ENCODE results near the gene UNC79.

UNC79 gene

DNA sequence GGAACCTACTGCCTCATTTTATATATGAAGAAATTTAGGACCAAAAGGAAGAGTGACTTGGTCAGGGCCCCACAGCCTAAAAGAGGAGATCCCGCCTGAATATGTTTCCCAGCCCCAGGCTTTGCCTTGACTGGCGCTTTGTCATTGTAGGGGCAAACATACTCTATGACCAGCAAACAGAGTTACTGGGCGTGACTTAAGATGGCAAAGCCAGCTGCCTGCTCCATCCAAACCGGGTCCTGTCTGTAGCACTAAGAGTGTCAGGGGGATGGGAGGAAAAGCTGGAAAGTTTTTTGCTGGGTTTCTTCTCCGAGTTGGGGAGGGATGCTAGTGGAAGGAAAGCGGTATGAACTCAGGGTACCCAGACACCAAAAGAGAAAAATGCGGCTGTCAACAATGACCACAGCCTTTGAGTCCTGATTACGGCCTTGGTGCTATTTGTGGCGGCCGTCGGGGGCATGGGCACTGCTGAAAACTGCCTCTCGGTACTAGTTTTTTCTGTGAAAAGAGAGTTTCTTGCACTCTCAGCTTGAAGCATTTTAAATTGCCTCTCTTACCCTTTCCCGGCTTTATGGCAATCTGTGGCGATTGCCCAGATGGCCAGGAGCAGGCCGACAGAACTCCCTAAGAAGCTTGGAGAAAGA is 274.9 kb downstream of the UNC79 start:
- peaks cover 3% of the 10 kb centered on the region for H3K27me3 ChIP-seq (ENCODE audit: insufficient read depth, poor library complexity, severe bottlenecking)
- DNase-seq (ENCODE audit: low read depth in 1 of 2, low spot score in 1 of 2) = no peak
- no peak overlapping the region for H3K4me3 ChIP-seq (replicated peaks; ENCODE audit: insufficient read depth, low read length)
- H3K27ac ChIP-seq (replicated peaks) = no peak overlapping the region
- TF ChIP-seq POLR2AphosphoS5 (IDR thresholded peaks at IDR 0.05; ENCODE audit: low read depth) (no peak), GABPA (IDR thresholded peaks at IDR 0.05; ENCODE audit: low read depth) (no peak), SPI1 (IDR thresholded peaks at IDR 0.05; ENCODE audit: borderline replicate concordance, low read depth) (no peak)
- TF ChIP-seq, protein P1, sequence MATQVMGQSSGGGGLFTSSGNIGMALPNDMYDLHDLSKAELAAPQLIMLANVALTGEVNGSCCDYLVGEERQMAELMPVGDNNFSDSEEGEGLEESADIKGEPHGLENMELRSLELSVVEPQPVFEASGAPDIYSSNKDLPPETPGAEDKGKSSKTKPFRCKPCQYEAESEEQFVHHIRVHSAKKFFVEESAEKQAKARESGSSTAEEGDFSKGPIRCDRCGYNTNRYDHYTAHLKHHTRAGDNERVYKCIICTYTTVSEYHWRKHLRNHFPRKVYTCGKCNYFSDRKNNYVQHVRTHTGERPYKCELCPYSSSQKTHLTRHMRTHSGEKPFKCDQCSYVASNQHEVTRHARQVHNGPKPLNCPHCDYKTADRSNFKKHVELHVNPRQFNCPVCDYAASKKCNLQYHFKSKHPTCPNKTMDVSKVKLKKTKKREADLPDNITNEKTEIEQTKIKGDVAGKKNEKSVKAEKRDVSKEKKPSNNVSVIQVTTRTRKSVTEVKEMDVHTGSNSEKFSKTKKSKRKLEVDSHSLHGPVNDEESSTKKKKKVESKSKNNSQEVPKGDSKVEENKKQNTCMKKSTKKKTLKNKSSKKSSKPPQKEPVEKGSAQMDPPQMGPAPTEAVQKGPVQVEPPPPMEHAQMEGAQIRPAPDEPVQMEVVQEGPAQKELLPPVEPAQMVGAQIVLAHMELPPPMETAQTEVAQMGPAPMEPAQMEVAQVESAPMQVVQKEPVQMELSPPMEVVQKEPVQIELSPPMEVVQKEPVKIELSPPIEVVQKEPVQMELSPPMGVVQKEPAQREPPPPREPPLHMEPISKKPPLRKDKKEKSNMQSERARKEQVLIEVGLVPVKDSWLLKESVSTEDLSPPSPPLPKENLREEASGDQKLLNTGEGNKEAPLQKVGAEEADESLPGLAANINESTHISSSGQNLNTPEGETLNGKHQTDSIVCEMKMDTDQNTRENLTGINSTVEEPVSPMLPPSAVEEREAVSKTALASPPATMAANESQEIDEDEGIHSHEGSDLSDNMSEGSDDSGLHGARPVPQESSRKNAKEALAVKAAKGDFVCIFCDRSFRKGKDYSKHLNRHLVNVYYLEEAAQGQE (IDR thresholded peaks at IDR 0.05; ENCODE audit: insufficient replicate concordance, low read depth) = no peak
- TF ChIP-seq, protein P2, sequence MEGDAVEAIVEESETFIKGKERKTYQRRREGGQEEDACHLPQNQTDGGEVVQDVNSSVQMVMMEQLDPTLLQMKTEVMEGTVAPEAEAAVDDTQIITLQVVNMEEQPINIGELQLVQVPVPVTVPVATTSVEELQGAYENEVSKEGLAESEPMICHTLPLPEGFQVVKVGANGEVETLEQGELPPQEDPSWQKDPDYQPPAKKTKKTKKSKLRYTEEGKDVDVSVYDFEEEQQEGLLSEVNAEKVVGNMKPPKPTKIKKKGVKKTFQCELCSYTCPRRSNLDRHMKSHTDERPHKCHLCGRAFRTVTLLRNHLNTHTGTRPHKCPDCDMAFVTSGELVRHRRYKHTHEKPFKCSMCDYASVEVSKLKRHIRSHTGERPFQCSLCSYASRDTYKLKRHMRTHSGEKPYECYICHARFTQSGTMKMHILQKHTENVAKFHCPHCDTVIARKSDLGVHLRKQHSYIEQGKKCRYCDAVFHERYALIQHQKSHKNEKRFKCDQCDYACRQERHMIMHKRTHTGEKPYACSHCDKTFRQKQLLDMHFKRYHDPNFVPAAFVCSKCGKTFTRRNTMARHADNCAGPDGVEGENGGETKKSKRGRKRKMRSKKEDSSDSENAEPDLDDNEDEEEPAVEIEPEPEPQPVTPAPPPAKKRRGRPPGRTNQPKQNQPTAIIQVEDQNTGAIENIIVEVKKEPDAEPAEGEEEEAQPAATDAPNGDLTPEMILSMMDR (IDR thresholded peaks at IDR 0.05; ENCODE audit: insufficient read depth, low read length) = no peak

DNA sequence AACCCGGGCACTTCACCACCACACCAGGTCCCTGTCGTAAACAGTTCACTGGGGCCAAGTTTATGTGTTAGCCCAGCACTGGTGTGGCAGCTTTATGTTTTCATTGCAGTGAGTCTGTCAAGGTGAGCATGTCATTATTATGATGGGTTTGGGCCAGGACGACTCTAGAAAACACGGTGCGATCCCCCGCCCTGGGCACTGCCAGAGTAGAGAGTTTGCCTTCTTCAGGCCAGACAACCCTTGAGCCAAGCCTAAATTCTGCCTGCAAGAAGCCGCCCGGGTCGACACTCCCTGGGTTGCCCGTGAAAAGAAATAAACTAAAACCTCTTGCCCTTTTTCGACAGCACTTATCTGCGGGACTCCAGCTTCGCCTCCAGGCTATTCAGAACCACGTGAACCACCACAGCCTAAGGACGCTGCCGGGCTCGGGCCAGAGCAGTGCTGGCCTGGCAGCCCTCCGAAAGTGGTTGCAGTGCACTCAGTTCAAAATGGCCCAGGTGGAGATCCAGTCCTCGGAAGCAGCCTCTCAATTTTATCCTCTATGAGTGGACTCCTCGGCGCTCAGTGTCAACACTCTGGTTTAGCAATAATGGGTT is 275.7 kb downstream of the UNC79 start:
- Histone ChIP-seq H3K27me3 (ENCODE audit: insufficient read depth, poor library complexity, severe bottlenecking) (peaks cover 3% of the 10 kb centered on the region), H3K27ac (replicated peaks) (no peak overlapping the region), H3K4me3 (replicated peaks; ENCODE audit: insufficient read depth, low read length) (no peak overlapping the region)
- no peak for TF ChIP-seq SPI1 (IDR thresholded peaks at IDR 0.05; ENCODE audit: borderline replicate concordance, low read depth)
- TF ChIP-seq, protein P1 (IDR thresholded peaks at IDR 0.05; ENCODE audit: insufficient replicate concordance, low read depth) = no peak
- TF ChIP-seq, protein P2 (IDR thresholded peaks at IDR 0.05; ENCODE audit: insufficient read depth, low read length) = no peak
- TF ChIP-seq POLR2AphosphoS5 (IDR thresholded peaks at IDR 0.05; ENCODE audit: low read depth) = no peak
- no peak for TF ChIP-seq GABPA (IDR thresholded peaks at IDR 0.05; ENCODE audit: low read depth)
- no peak for DNase-seq (ENCODE audit: low read depth in 1 of 2, low spot score in 1 of 2)

DNA sequence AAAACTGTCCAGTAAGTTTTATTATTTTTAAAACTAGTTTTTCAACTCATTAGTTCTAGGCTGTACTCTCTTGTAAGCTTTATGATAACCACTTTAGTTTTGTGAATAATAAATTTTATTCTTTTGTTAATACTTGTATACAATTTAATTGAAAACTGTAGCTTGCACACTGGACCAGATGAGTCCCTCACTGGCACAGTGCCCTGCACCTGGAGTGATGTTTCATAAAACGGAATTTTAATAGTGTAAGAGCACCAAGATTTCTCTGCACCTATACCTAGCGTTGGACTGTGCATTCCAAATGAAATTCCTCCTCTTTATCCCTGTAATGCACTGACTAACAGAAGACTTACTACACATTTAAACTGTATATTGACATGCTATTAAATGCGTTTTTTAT is 276.7 kb downstream of the UNC79 start:
- TF ChIP-seq, protein P1 (IDR thresholded peaks at IDR 0.05; ENCODE audit: insufficient replicate concordance, low read depth) = no peak
- no peak for TF ChIP-seq SPI1 (IDR thresholded peaks at IDR 0.05; ENCODE audit: borderline replicate concordance, low read depth)
- TF ChIP-seq, protein P2 (IDR thresholded peaks at IDR 0.05; ENCODE audit: insufficient read depth, low read length) = no peak
- TF ChIP-seq GABPA (IDR thresholded peaks at IDR 0.05; ENCODE audit: low read depth) = no peak
- TF ChIP-seq POLR2AphosphoS5 (IDR thresholded peaks at IDR 0.05; ENCODE audit: low read depth) = no peak
- no peak for DNase-seq (ENCODE audit: low read depth in 1 of 2, low spot score in 1 of 2)
- Histone ChIP-seq H3K4me3 (replicated peaks; ENCODE audit: insufficient read depth, low read length) (no peak overlapping the region), H3K27me3 (ENCODE audit: insufficient read depth, poor library complexity, severe bottlenecking) (peaks cover 3% of the 10 kb centered on the region), H3K27ac (replicated peaks) (no peak overlapping the region)
